ENCODE measurements around the gene PRX.
"Not testable (repeated sequence)": the region's sequence is repeated elsewhere in the genome, so short reads cannot be mapped to it uniquely, and the experiment has no call there.

Gene PRX

GRCh38 chr19:40414542-40415535, 1.7 kb upstream of the PRX start:
- no peak for DNase-seq (ENCODE audit: low read depth in 2 of 2)

GRCh38 chr19:40412866-40413265, 312 bp downstream of the PRX start:
- DNase-seq (ENCODE audit: low read depth in 2 of 2) = no peak

GRCh38 chr19:40411958-40412499, 1.1 kb downstream of the PRX start:
- no peak for DNase-seq (ENCODE audit: low read depth in 2 of 2)

- no peak for DNase-seq (ENCODE audit: low read depth in 2 of 2)
Observed at GRCh38 chr19:40411125-40411842, 1.9 kb downstream of the PRX start.

- DNase-seq (ENCODE audit: low read depth in 2 of 2) = no peak
Observed at GRCh38 chr19:40410030-40410389, 3.2 kb downstream of the PRX start.

- not testable (repeated sequence) for DNase-seq (ENCODE audit: low read depth in 2 of 2)
Observed at GRCh38 chr19:40408598-40408925, 4.6 kb downstream of the PRX start.

GRCh38 chr19:40407714-40408597, 5.2 kb downstream of the PRX start:
- no peak for DNase-seq (ENCODE audit: low read depth in 2 of 2)

GRCh38 chr19:40403262-40403984, 9.8 kb downstream of the PRX start:
- peak; percentile 44 to 50 for DNase-seq (ENCODE audit: low read depth in 2 of 2)

GRCh38 chr19:40400559-40400958, 12.6 kb downstream of the PRX start:
- DNase-seq (ENCODE audit: low read depth in 2 of 2) = no peak

- no peak for DNase-seq (ENCODE audit: low read depth in 2 of 2)
Observed at GRCh38 chr19:40398417-40399131, 14.6 kb downstream of the PRX start.

GRCh38 chr19:40397568-40397906, 15.6 kb downstream of the PRX start:
- DNase-seq (ENCODE audit: low read depth in 2 of 2) = no peak

GRCh38 chr19:40396886-40397567, 16.2 kb downstream of the PRX start:
- DNase-seq (ENCODE audit: low read depth in 2 of 2) = no peak

GRCh38 chr19:40395956-40396355, 17.2 kb downstream of the PRX start:
- DNase-seq (ENCODE audit: low read depth in 2 of 2) = no peak

- DNase-seq (ENCODE audit: low read depth in 2 of 2) = no peak
Observed at GRCh38 chr19:40394816-40395210, 18.4 kb downstream of the PRX start.

GRCh38 chr19:40393894-40394815, 19.0 kb downstream of the PRX start:
- DNase-seq (ENCODE audit: low read depth in 2 of 2) = no peak

- DNase-seq (ENCODE audit: low read depth in 2 of 2) = no peak
Observed at GRCh38 chr19:40392894-40393517, 20.2 kb downstream of the PRX start.

GRCh38 chr19:40392123-40392522, 21.1 kb downstream of the PRX start:
- no peak for DNase-seq (ENCODE audit: low read depth in 2 of 2)

GRCh38 chr19:40390084-40390742, 23.0 kb downstream of the PRX start, which contains the start of gene HIPK4:
Gene HIPK4, minus strand, starts transcription at chr19:40390181. Its CDS starts 279 bp downstream, at chr19:40389902.
- DNase-seq (ENCODE audit: low read depth in 2 of 2) = no peak
